OCI-LY7 (cell line): ENCODE results near the gene ANAPC15. TPM values are rescaled to one million over a fixed set of nuclear protein-coding genes. Genes with fewer than 3 reads are reported as not detected.
A peak's percentile ranks its signal among the peaks of the same experiment; 100 is the strongest.

Experiments
- BruUV-seq: library from RNA; stranded (reverse); fragments of 400-500 nt; replicated peaks from 2 replicates; lab custom pipeline; 2021; lab: Mats Ljungman, UMichigan
- CTCF ChIA-PET: fragments of 300-600 bp; sonication (Branson Sonifier 250); formaldehyde crosslinking; loops from one replicate; lab custom pipeline; 2022; ENCODE audit warnings: antibody characterized with exemption; ENCODE audit not compliant: unreplicated experiment; lab: Charles Lee
- POLR2A ChIA-PET: fragments of 300-600 bp; sonication (Branson Sonifier 250); formaldehyde crosslinking; loops from one replicate; lab custom pipeline; 2022; ENCODE audit warnings: antibody characterized with exemption; lab: Charles Lee
- DNase-seq: peaks from one replicate; pipeline ENCODE4 v3.0.0-alpha.2; 2015; ENCODE audit warnings: low spot score
- H2AFZ ChIP-seq: fragments of 200-600 bp; sonication (generic), shearing (Covaris generic); 2 replicates; pipeline ENCODE4 v1.6.1; 2014; ENCODE audit warnings: mild to moderate bottlenecking, antibody characterized with exemption, low read length, moderate library complexity
- H3K27ac ChIP-seq: fragments of 200-600 bp; sonication (generic); 2 replicates; pipeline ENCODE4 v1.5.1; 2014; ENCODE audit warnings: mixed run types, low read depth, mild to moderate bottlenecking, moderate library complexity, low read length, inconsistent platforms; ENCODE audit not compliant: poor library complexity, severe bottlenecking
- H3K36me3 ChIP-seq: fragments of 200-600 bp; sonication (generic); 2 replicates; pipeline ENCODE4 v1.6.1; 2014; ENCODE audit warnings: mild to moderate bottlenecking, antibody characterized with exemption, low read length, moderate library complexity, mixed read lengths; ENCODE audit not compliant: insufficient read depth
- H3K4me1 ChIP-seq: fragments of 200-600 bp; sonication (generic); 2 replicates; pipeline ENCODE4 v1.5.1; 2014; ENCODE audit warnings: mild to moderate bottlenecking, low read length; ENCODE audit not compliant: insufficient read depth, poor library complexity, severe bottlenecking
- H3K4me2 ChIP-seq: fragments of 200-600 bp; sonication (generic); 2 replicates; pipeline ENCODE4 v1.6.1; 2014; ENCODE audit warnings: mild to moderate bottlenecking, low read length
- H3K4me3 ChIP-seq: fragments of 200-600 bp; sonication (generic); 2 replicates; pipeline ENCODE4 v1.5.1; 2014; ENCODE audit warnings: mild to moderate bottlenecking, low read depth, low read length; ENCODE audit not compliant: poor library complexity, severe bottlenecking
- H3K79me2 ChIP-seq: fragments of 200-600 bp; sonication (generic); 2 replicates; pipeline ENCODE4 v1.6.1; 2016; ENCODE audit warnings: low read depth, mild to moderate bottlenecking, low read length, moderate library complexity, mixed read lengths; ENCODE audit not compliant: insufficient read depth
- H3K9me2 ChIP-seq: fragments of 200-600 bp; sonication (generic); 2 replicates; pipeline ENCODE4 v1.6.1; 2016; ENCODE audit warnings: mild to moderate bottlenecking, low read length, mixed read lengths; ENCODE audit not compliant: insufficient read depth
- H3K9me3 ChIP-seq: fragments of 200-600 bp; sonication (generic); 2 replicates; pipeline ENCODE4 v1.6.1; 2014; ENCODE audit warnings: mild to moderate bottlenecking, mixed run types, low read length, mixed read lengths
- H4K20me1 ChIP-seq: fragments of 200-600 bp; sonication (generic); 2 replicates; pipeline ENCODE4 v1.6.1; 2014; ENCODE audit warnings: mild to moderate bottlenecking, antibody characterized with exemption, low read length, moderate library complexity, mixed read lengths; ENCODE audit not compliant: insufficient read depth
- CTCF ChIP-seq: fragments of 200-600 bp; sonication (generic); conservative IDR thresholded peaks from 2 replicates; pipeline ENCODE4 v1.5.1; 2014; ENCODE audit warnings: mild to moderate bottlenecking, antibody characterized with exemption, low read length, moderate library complexity, mixed read lengths
- EZH2phosphoT487 ChIP-seq: fragments of 200-600 bp; sonication (generic); IDR thresholded peaks from 2 replicates; pipeline ENCODE4 v1.6.1; 2018; ENCODE audit warnings: low read depth, borderline replicate concordance, mild to moderate bottlenecking, mixed run types, antibody characterized with exemption, low read length, moderate library complexity, mixed read lengths
- intact Hi-C: fragments of 100-400 bp; cut with micrococcal nuclease; formaldehyde crosslinking; loops from one replicate; pipeline ENCODE4 v1.10.0; 2022; ENCODE audit not compliant: unreplicated experiment
- total RNA-seq, 2 experiments: library from RNA; depleted of rRNA in 1 of 2; stranded (reverse); fragments of >200 nt in 1 of 2; shearing (Covaris generic) in 1 of 2; gene quantifications; 2 replicates each; pipeline ENCODE4 v1.2.3, GENCODE V29; 2014 to 2022

Gene ANAPC15
- total RNA-seq, 2 experiments from 2014 or later, result 48.2 to 62.4 TPM

GRCh38 chr11:72129381-72129780 is 16.9 kb upstream of the ANAPC15 start:
- TF ChIP-seq EZH2phosphoT487, result no peak
- TF ChIP-seq CTCF, result no peak
- ChIA-PET POLR2A (no interaction called here), CTCF (no interaction called here)
- H3K4me2 ChIP-seq, result no peak overlapping the region
- BruUV-seq, result no TSS peak
- no peak overlapping the region for H2AFZ ChIP-seq
- intact Hi-C loops, result no loop called here
- H3K27ac ChIP-seq, result no peak overlapping the region
- peaks cover 33% of the 10 kb centered on the region for H3K9me3 ChIP-seq
- no peaks in the 10 kb centered on the region for H3K36me3 ChIP-seq
- H3K79me2 ChIP-seq, result no peaks in the 10 kb centered on the region
- H3K9me2 ChIP-seq, result no peaks in the 10 kb centered on the region
- no peak for DNase-seq
- no peak overlapping the region for H3K4me3 ChIP-seq
- H4K20me1 ChIP-seq, result no peaks in the 10 kb centered on the region
- H3K4me1 ChIP-seq, result no peaks in the 10 kb centered on the region

GRCh38 chr11:72127923-72128322 is 15.4 kb upstream of the ANAPC15 start:
- intact Hi-C loops, result no loop called here
- BruUV-seq, result no TSS peak
- H3K4me3 ChIP-seq, result no peak overlapping the region
- no peak overlapping the region for H3K27ac ChIP-seq
- H2AFZ ChIP-seq, result no peak overlapping the region
- POLR2A ChIA-PET, result no interaction called here
- H3K4me2 ChIP-seq, result no peak overlapping the region
- no peaks in the 10 kb centered on the region for H4K20me1 ChIP-seq
- no peaks in the 10 kb centered on the region for H3K9me2 ChIP-seq
- TF ChIP-seq CTCF, result 0 out of 2 replicates have a peak, but pooled peaks have one; percentile 11
- TF ChIP-seq EZH2phosphoT487, result no peak
- H3K4me1 ChIP-seq, result no peaks in the 10 kb centered on the region
- H3K79me2 ChIP-seq, result no peaks in the 10 kb centered on the region
- CTCF ChIA-PET, result no interaction called here
- peaks cover 33% of the 10 kb centered on the region for H3K9me3 ChIP-seq
- DNase-seq, result no peak
- no peaks in the 10 kb centered on the region for H3K36me3 ChIP-seq

GRCh38 chr11:72125956-72126355 is 13.5 kb upstream of the ANAPC15 start:
- no peak for TF ChIP-seq EZH2phosphoT487
- TF ChIP-seq CTCF, result no peak
- H3K4me3 ChIP-seq, result no peak overlapping the region
- H3K9me2 ChIP-seq, result no peaks in the 10 kb centered on the region
- H3K4me2 ChIP-seq, result no peak overlapping the region
- no TSS peak for BruUV-seq
- intact Hi-C loops, result no loop called here
- no peak for DNase-seq
- H4K20me1 ChIP-seq, result no peaks in the 10 kb centered on the region
- H2AFZ ChIP-seq, result no peak overlapping the region
- ChIA-PET POLR2A (interaction anchor here (1.2 kb wide), 1 partner anchor 26 kb away, joined by 5 read pairs; no protein-coding TSS in a partner anchor), CTCF (no interaction called here)
- H3K27ac ChIP-seq, result no peak overlapping the region
- H3K9me3 ChIP-seq, result peaks cover 33% of the 10 kb centered on the region
- H3K4me1 ChIP-seq, result no peaks in the 10 kb centered on the region
- no peaks in the 10 kb centered on the region for H3K36me3 ChIP-seq
- H3K79me2 ChIP-seq, result no peaks in the 10 kb centered on the region
